ENCODE data around the gene PRDM16.

Gene PRDM16

DNA sequence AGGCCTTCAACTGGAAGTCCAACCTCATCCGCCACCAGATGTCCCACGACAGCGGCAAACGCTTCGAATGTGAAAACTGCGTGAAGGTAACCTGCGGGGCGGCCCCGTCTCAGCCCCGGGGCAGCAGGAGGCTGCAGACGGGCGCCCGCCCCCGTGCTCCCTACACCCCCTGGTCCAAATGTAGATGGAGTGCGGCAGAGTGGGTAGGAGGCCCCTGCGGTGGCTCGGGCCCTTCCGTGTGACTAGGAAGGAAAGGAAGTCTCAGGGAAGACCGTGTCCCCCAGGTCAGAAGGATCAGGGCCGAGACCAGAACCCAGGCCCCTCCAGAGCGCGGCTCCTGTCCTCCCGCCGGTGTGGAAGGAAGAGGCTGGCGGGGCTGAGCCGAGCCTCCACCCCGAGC lies 335.8 kb downstream of the PRDM16 start:
- Histone ChIP-seq H3K27me3 (ENCODE audit: insufficient read depth, low read depth, severe bottlenecking) (no peaks in the 10 kb centered on the region), H3K36me3 (no peaks in the 10 kb centered on the region), H3K27ac (peak overlapping the region; percentile 86), H3K4me3 (ENCODE audit: low read depth, low read length) (no peak overlapping the region), H3K9me3 (ENCODE audit: severe bottlenecking) (no peaks in the 10 kb centered on the region)
- TF ChIP-seq, protein P1, sequence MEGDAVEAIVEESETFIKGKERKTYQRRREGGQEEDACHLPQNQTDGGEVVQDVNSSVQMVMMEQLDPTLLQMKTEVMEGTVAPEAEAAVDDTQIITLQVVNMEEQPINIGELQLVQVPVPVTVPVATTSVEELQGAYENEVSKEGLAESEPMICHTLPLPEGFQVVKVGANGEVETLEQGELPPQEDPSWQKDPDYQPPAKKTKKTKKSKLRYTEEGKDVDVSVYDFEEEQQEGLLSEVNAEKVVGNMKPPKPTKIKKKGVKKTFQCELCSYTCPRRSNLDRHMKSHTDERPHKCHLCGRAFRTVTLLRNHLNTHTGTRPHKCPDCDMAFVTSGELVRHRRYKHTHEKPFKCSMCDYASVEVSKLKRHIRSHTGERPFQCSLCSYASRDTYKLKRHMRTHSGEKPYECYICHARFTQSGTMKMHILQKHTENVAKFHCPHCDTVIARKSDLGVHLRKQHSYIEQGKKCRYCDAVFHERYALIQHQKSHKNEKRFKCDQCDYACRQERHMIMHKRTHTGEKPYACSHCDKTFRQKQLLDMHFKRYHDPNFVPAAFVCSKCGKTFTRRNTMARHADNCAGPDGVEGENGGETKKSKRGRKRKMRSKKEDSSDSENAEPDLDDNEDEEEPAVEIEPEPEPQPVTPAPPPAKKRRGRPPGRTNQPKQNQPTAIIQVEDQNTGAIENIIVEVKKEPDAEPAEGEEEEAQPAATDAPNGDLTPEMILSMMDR (IDR thresholded peaks at IDR 0.05; ENCODE audit: low read depth, low read length), result no peak
- DNase-seq, result no peak

DNA sequence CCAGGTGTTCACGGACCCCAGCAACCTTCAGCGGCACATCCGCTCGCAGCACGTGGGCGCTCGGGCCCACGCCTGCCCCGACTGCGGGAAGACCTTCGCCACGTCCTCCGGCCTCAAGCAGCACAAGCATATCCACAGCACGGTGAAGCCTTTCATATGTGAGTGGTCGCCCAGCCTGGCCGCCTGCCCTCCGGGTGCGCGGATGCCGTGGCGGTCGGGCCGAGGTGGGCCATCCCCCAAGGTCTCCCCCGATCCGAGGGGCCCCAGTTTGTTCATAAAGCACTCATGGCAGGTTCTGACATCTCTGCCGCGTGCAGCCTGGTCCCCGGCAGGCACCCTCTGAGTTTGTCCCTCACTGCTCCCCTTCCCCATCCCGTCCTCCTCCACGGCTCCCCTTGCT lies 336.5 kb downstream of the PRDM16 start:
- H3K27me3 ChIP-seq (ENCODE audit: insufficient read depth, low read depth, severe bottlenecking), result no peaks in the 10 kb centered on the region

DNA sequence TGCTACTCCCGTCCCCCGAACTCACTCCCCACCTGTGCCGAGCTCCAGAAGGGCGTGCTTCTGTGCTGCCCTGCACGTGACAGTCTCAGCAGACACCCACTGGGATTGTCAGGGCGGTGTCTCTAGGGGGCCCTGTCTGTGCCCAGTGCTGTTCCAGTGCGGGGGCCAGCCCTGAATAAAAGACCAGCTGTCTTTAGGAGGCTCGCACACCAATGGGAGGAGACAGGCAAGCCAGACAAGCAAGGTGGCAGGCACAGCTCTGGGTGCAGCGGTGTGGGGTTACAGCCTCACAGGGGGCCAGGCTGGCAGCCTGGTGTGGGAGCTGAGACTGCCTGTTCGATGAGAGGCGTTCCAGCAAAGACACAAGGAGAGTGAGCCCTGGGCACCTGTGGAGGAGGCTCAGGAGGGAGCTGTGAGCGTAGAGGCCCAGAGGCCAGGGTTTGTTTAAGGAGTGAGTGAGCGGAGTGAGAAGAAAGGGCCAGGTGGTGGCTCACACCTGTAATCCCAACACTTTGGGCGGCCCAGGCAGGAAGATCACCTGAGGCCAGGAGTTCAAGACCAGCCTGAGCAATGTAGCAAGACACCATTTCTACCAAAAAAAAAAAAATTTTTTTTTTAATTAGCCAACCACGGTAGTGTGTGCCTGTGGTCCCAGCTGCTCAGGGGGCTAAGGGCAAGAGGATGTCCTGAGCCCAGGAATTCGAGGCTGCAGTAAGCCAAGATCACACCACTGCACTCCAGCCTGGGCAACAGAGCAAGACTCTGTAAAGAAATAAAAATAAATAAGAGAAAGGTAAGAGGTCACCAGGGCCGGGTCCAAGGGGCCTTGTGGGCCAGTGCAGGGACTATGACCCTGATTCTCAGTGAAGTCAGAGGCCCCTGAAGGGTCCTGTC lies 337.2 kb downstream of the PRDM16 start:
- Histone ChIP-seq H3K27me3 (ENCODE audit: insufficient read depth, low read depth, severe bottlenecking) (no peaks in the 10 kb centered on the region), H3K4me3 (ENCODE audit: low read depth, low read length) (no peak overlapping the region), H3K36me3 (no peaks in the 10 kb centered on the region), H3K9me3 (ENCODE audit: severe bottlenecking) (no peaks in the 10 kb centered on the region), H3K27ac (no peak overlapping the region)
- TF ChIP-seq, protein P1 (IDR thresholded peaks at IDR 0.05; ENCODE audit: low read depth, low read length), result no peak
- no peak for DNase-seq

More for the DNA sequence above, 336.5 kb downstream of the PRDM16 start:
- H3K9me3 ChIP-seq (ENCODE audit: severe bottlenecking), result no peaks in the 10 kb centered on the region
- TF ChIP-seq, protein P1 (IDR thresholded peaks at IDR 0.05; ENCODE audit: low read depth, low read length), result no peak
- H3K27ac ChIP-seq, result no peak overlapping the region
- H3K4me3 ChIP-seq (ENCODE audit: low read depth, low read length), result no peak overlapping the region
- DNase-seq, result no peak
- no peaks in the 10 kb centered on the region for H3K36me3 ChIP-seq

DNA sequence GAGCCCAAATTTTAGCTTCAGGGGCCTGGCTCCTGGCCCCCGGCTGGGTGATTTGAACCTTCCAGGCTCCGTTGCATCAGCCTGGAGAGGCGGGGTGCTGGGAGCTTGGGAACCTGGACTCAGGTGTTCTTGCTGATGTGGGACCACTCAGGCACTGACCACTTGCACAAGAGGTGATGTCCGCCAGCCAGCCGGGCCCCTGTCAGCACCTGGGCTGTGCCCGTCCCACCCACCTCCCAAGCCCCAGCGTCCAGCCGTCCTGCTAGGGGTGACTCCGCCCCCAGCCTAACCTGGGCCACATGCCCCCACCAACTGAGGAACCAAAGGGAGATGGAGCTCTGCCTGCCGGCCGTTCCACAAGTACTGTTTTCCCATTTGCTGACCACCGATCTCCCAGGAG lies 338.0 kb downstream of the PRDM16 start:
- DNase-seq, result no peak
- no peaks in the 10 kb centered on the region for H3K9me3 ChIP-seq (ENCODE audit: severe bottlenecking)
- TF ChIP-seq, protein P1 (IDR thresholded peaks at IDR 0.05; ENCODE audit: low read depth, low read length), result no peak
- no peak overlapping the region for H3K27ac ChIP-seq
- no peaks in the 10 kb centered on the region for H3K27me3 ChIP-seq (ENCODE audit: insufficient read depth, low read depth, severe bottlenecking)
- H3K4me3 ChIP-seq (ENCODE audit: low read depth, low read length), result no peak overlapping the region
- H3K36me3 ChIP-seq, result no peaks in the 10 kb centered on the region

DNA sequence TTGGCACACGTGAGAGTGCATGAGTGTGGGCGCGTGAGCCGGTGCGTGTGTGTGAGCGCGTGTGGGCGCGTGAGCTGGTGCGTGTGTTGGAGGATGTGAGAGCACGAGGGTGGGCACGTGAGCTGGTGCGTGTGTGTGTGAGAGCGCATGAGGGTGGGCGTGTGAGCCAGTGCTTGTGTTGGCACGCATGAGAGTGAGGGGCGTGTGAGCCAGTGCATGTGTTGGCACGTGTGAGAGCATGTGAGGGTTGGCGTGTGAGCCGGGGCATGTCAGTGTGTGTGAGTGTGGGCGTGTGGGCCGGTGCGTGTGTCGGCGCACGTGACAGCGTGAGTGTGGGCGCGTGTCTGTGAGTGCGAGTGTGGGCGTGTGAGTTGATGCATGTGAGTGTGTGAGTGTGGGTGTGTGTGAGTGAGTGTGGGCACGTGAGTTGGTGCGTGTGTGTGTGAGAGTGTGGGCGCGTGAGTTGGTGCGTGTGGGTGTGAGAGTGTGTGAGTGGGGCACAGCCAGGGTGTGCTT lies 339.8 kb downstream of the PRDM16 start:
- H3K36me3 ChIP-seq, result no peaks in the 10 kb centered on the region
- no peaks in the 10 kb centered on the region for H3K27me3 ChIP-seq (ENCODE audit: insufficient read depth, low read depth, severe bottlenecking)
- TF ChIP-seq, protein P1 (IDR thresholded peaks at IDR 0.05; ENCODE audit: low read depth, low read length), result no peak
- no peak overlapping the region for H3K4me3 ChIP-seq (ENCODE audit: low read depth, low read length)
- no peak overlapping the region for H3K27ac ChIP-seq
- no peaks in the 10 kb centered on the region for H3K9me3 ChIP-seq (ENCODE audit: severe bottlenecking)
- DNase-seq, result no peak

Data from WERI-Rb-1 (cell line).